HEK293T (cell line): Measurements from ENCODE around the gene KIR2DL3.

Source experiments
- ARNT ChIP-seq: fragments of 450-650 bp; IDR thresholded peaks from 2 replicates; pipeline ENCODE4 v1.6.1; 2017; ENCODE audit warnings: mild to moderate bottlenecking
- BHLHE40 ChIP-seq: fragments of 450-650 bp; IDR thresholded peaks from 2 replicates; pipeline ENCODE4 v1.6.1; 2016; ENCODE audit warnings: mild to moderate bottlenecking, moderate library complexity, borderline replicate concordance
- CTBP1 ChIP-seq: fragments of 450-650 bp; IDR thresholded peaks from 2 replicates; pipeline ENCODE4 v1.6.1; 2016; ENCODE audit warnings: borderline replicate concordance
- FOXA1 ChIP-seq: fragments of 450-650 bp; IDR thresholded peaks from 2 replicates; pipeline ENCODE4 v1.6.1; 2016; ENCODE audit warnings: mild to moderate bottlenecking
- FOXK2 ChIP-seq: fragments of 450-650 bp; IDR thresholded peaks from 2 replicates; pipeline ENCODE4 v1.6.1; 2016; ENCODE audit warnings: mild to moderate bottlenecking
- NFRKB ChIP-seq: fragments of 450-650 bp; IDR thresholded peaks from 2 replicates; pipeline ENCODE4 v1.6.1; 2016; ENCODE audit warnings: mild to moderate bottlenecking, moderate library complexity
- PKNOX1 ChIP-seq: fragments of 450-650 bp; IDR thresholded peaks from 2 replicates; pipeline ENCODE4 v1.6.1; 2016
- SP1 ChIP-seq: fragments of 450-650 bp; IDR thresholded peaks from 2 replicates; pipeline ENCODE4 v1.6.1; 2017
- ZNF384 ChIP-seq: fragments of 450-650 bp; IDR thresholded peaks from 2 replicates; pipeline ENCODE4 v1.6.1; 2016

GRCh38 chr19:54792814-54793213, 54.5 kb downstream of the KIR2DL3 start:
- no peak for TF ChIP-seq SP1
- TF ChIP-seq FOXK2 = no peak
- TF ChIP-seq ZNF384 = no peak
- TF ChIP-seq BHLHE40 = no peak
- TF ChIP-seq NFRKB = no peak
- no peak for TF ChIP-seq FOXA1
- TF ChIP-seq ARNT = no peak
- no peak for TF ChIP-seq CTBP1
- no peak for TF ChIP-seq PKNOX1
